IMR-90 (cell line): ENCODE data around the gene RIPK4. TPM values are rescaled to one million over a fixed set of nuclear protein-coding genes. Genes with fewer than 3 reads are reported as not detected.

Experiments used
- ATAC-seq: fragments of 200-7000 bp; cut with Tn5 transposase; 2 replicates; pipeline ENCODE4 v1.9.1; 2020; ENCODE audit warnings: low read depth, mild to moderate bottlenecking, moderate library complexity
- BruUV-seq: library from RNA; stranded (reverse); fragments of 400-500 nt; replicated peaks from 2 replicates; lab custom pipeline; 2021; lab: Mats Ljungman, UMichigan
- CTCF ChIA-PET: fragments of 300-600 bp; formaldehyde crosslinking; extraction: SDS; loops from one replicate; lab custom pipeline; 2021; ENCODE audit warnings: antibody characterized with exemption; lab: Yijun Ruan, JAX
- POLR2A ChIA-PET: fragments of 300-600 bp; sonication (Branson Sonifier 250); formaldehyde crosslinking; loops from one replicate; lab custom pipeline; 2022; ENCODE audit warnings: antibody characterized with exemption; ENCODE audit not compliant: unreplicated experiment; lab: Charles Lee
- DNase-seq: peaks from one replicate; pipeline ENCODE4 v3.0.0; 2013
- H2AFZ ChIP-seq: replicated peaks from 2 replicates; pipeline ENCODE3; 2013; ENCODE audit warnings: low read length, mild to moderate bottlenecking; ENCODE audit not compliant: poor library complexity
- H2AK5ac ChIP-seq: 2 replicates; pipeline ENCODE4 v1.6.1; 2013; ENCODE audit warnings: low read depth, low read length, inconsistent platforms
- H2AK9ac ChIP-seq: replicated peaks from 2 replicates; pipeline ENCODE3; 2013; ENCODE audit warnings: mild to moderate bottlenecking, low read depth, low read length, moderate library complexity; ENCODE audit not compliant: poor library complexity
- H2BK120ac ChIP-seq: 2 replicates; pipeline ENCODE4 v1.6.1; 2013; ENCODE audit warnings: low read depth, low read length, inconsistent platforms
- H2BK15ac ChIP-seq: 3 replicates; pipeline ENCODE4 v1.6.1; 2013; ENCODE audit warnings: low read depth, low read length, inconsistent platforms
- H2BK20ac ChIP-seq: 2 replicates; pipeline ENCODE4 v1.6.1; 2013; ENCODE audit warnings: low read depth, mild to moderate bottlenecking, inconsistent platforms, low read length, moderate library complexity
- H2BK5ac ChIP-seq: 2 replicates; pipeline ENCODE4 v1.6.1; 2013; ENCODE audit warnings: mild to moderate bottlenecking, low read depth, low read length, inconsistent platforms; ENCODE audit not compliant: poor library complexity, severe bottlenecking
- H3K14ac ChIP-seq: replicated peaks from 2 replicates; pipeline ENCODE4 v1.6.1; 2013; ENCODE audit warnings: low read depth, low read length, inconsistent platforms
- H3K18ac ChIP-seq: 2 replicates; pipeline ENCODE4 v1.6.1; 2013; ENCODE audit warnings: low read depth, low read length, control low read depth
- H3K23ac ChIP-seq: 2 replicates; pipeline ENCODE4 v1.6.1; 2013; ENCODE audit warnings: low read depth, low read length, inconsistent platforms
- H3K27ac ChIP-seq: 2 replicates; pipeline ENCODE4 v1.5.1; 2013; ENCODE audit warnings: mild to moderate bottlenecking, control low read depth, low read length; ENCODE audit not compliant: insufficient read depth
- H3K27me3 ChIP-seq: 2 replicates; pipeline ENCODE4 v1.6.1; 2013; ENCODE audit warnings: low read length; ENCODE audit not compliant: control insufficient read depth, insufficient read depth
- H3K36me3 ChIP-seq: 2 replicates; pipeline ENCODE4 v1.6.1; 2013; ENCODE audit warnings: low read length, mixed read lengths; ENCODE audit not compliant: control insufficient read depth, insufficient read depth
- H3K4ac ChIP-seq: 2 replicates; pipeline ENCODE4 v1.6.1; 2013; ENCODE audit warnings: low read depth, low read length, inconsistent platforms
- H3K4me1 ChIP-seq: 2 replicates; pipeline ENCODE4 v1.6.1; 2013; ENCODE audit warnings: low read length, mixed read lengths; ENCODE audit not compliant: control insufficient read depth, insufficient read depth
- H3K4me2 ChIP-seq: 2 replicates; pipeline ENCODE4 v1.6.1; 2013; ENCODE audit warnings: low read depth, mild to moderate bottlenecking, control low read depth, low read length, moderate library complexity
- H3K4me3 ChIP-seq: 2 replicates; pipeline ENCODE4 v1.5.1; 2013; ENCODE audit warnings: low read depth, mild to moderate bottlenecking, control low read depth, low read length, moderate library complexity; ENCODE audit not compliant: insufficient read depth
- H3K56ac ChIP-seq: 2 replicates; pipeline ENCODE4 v1.6.1; 2013; ENCODE audit warnings: low read length, inconsistent platforms; ENCODE audit not compliant: insufficient read depth; ENCODE audit errors: extremely low read depth
- H3K79me1 ChIP-seq, 2 experiments: 2 replicates each; pipeline ENCODE4 v1.6.1; 2013; ENCODE audit warnings: low read length in 2 of 2, inconsistent platforms in 1 of 2, low read depth in 1 of 2
- H3K9ac ChIP-seq: 2 replicates; pipeline ENCODE4 v1.6.1; 2013; ENCODE audit warnings: low read depth, low read length, control low read depth
- H3K9me1 ChIP-seq: 2 replicates; pipeline ENCODE4 v1.6.1; 2013; ENCODE audit warnings: low read length, inconsistent platforms; ENCODE audit not compliant: insufficient read depth
- H3K9me3 ChIP-seq: 2 replicates; pipeline ENCODE4 v1.6.1; 2013; ENCODE audit warnings: low read length; ENCODE audit not compliant: control insufficient read depth, insufficient read depth
- H4K20me1 ChIP-seq: 2 replicates; pipeline ENCODE4 v1.6.1; 2013; ENCODE audit warnings: low read length, inconsistent platforms; ENCODE audit not compliant: insufficient read depth
- H4K5ac ChIP-seq: 2 replicates; pipeline ENCODE4 v1.6.1; 2013; ENCODE audit warnings: mild to moderate bottlenecking, low read depth, low read length, control low read depth
- H4K8ac ChIP-seq, 2 experiments: 2 replicates each; pipeline ENCODE4 v1.6.1; 2013; ENCODE audit warnings: low read depth in 2 of 2, low read length in 2 of 2, control low read depth in 1 of 2, inconsistent platforms in 1 of 2
- H4K91ac ChIP-seq: 2 replicates; pipeline ENCODE4 v1.6.1; 2013; ENCODE audit warnings: low read depth, low read length, inconsistent platforms; ENCODE audit not compliant: insufficient read depth
- BHLHE40 ChIP-seq: fragments of 150-350 bp; IDR thresholded peaks from 2 replicates; pipeline ENCODE4 v1.6.1; 2016; ENCODE audit warnings: mild to moderate bottlenecking, low read depth, low read length
- CEBPB ChIP-seq: IDR thresholded peaks from 2 replicates; pipeline ENCODE4 v1.6.1; 2012; ENCODE audit warnings: low read depth, low read length, improper control_type of control experiment
- CHD1 ChIP-seq: IDR thresholded peaks from 2 replicates; pipeline ENCODE4 v1.6.1; 2012; ENCODE audit warnings: low read depth, low read length, improper control_type of control experiment
- CTCF ChIP-seq: conservative IDR thresholded peaks from 2 replicates; pipeline ENCODE4 v1.5.1; 2012; ENCODE audit warnings: mild to moderate bottlenecking, low read depth, low read length, improper control_type of control experiment
- ELK1 ChIP-seq: fragments of 150-350 bp; IDR thresholded peaks from 2 replicates; pipeline ENCODE4 v1.6.1; 2016; ENCODE audit warnings: low read depth, mild to moderate bottlenecking, low read length, moderate library complexity, borderline replicate concordance
- FOS ChIP-seq: fragments of 150-350 bp; IDR thresholded peaks from 2 replicates; pipeline ENCODE4 v1.6.1; 2016; ENCODE audit warnings: low read depth, low read length
- MAFK ChIP-seq: IDR thresholded peaks from 2 replicates; pipeline ENCODE4 v1.6.1; 2012; ENCODE audit warnings: low read depth, low read length, improper control_type of control experiment
- MAZ ChIP-seq: IDR thresholded peaks from 2 replicates; pipeline ENCODE4 v1.6.1; 2012; ENCODE audit warnings: low read depth, mild to moderate bottlenecking, low read length, improper control_type of control experiment, moderate library complexity, borderline replicate concordance
- NFE2L2 ChIP-seq: fragments of 150-350 bp; IDR thresholded peaks from 2 replicates; pipeline ENCODE4 v1.6.1; 2016; ENCODE audit warnings: low read depth, mild to moderate bottlenecking, low read length
- POLR2A ChIP-seq: IDR thresholded peaks from 2 replicates; pipeline ENCODE4 v1.6.1; 2012; ENCODE audit warnings: mild to moderate bottlenecking, low read depth, low read length
- RAD21 ChIP-seq: IDR thresholded peaks from 2 replicates; pipeline ENCODE4 v1.6.1; 2012; ENCODE audit warnings: low read length, improper control_type of control experiment
- RCOR1 ChIP-seq: IDR thresholded peaks from 2 replicates; pipeline ENCODE4 v1.6.1; 2012; ENCODE audit warnings: mild to moderate bottlenecking, low read length, improper control_type of control experiment; ENCODE audit not compliant: insufficient replicate concordance
- RFX5 ChIP-seq: IDR thresholded peaks from 2 replicates; pipeline ENCODE4 v1.8.0; 2012; ENCODE audit warnings: low read depth, mild to moderate bottlenecking, low read length, moderate library complexity
- SMC3 ChIP-seq: fragments of 150-350 bp; IDR thresholded peaks from 2 replicates; pipeline ENCODE4 v1.6.1; 2016; ENCODE audit warnings: low read depth, mild to moderate bottlenecking, antibody characterized with exemption, low read length, moderate library complexity
- USF2 ChIP-seq: fragments of 150-350 bp; IDR thresholded peaks from 2 replicates; pipeline ENCODE4 v1.6.1; 2017; ENCODE audit warnings: mild to moderate bottlenecking, antibody characterized with exemption, low read length, low read depth
- WGBS, 2 experiments: methylation state at CpG; one replicate each; pipeline versions ENCODE4 v1.1.5 to v1.1.7; 2013; ENCODE audit warnings: missing lambda C conversion rate in 2 of 2; ENCODE audit not compliant: insufficient read length in 1 of 2; ENCODE audit errors: extremely low coverage in 2 of 2; 5-methylcytosine and 5-hydroxymethylcytosine counted together
- dilution Hi-C: fragments of 300-500 bp; cut with HindIII; formaldehyde crosslinking; loops from one replicate; pipeline ENCODE4 v1.14.3; 2018; ENCODE audit warnings: low sequenced_read_pairs; ENCODE audit not compliant: unreplicated experiment
- in situ Hi-C: fragments of 300-500 bp; cut with MboI; formaldehyde crosslinking; loops from 3 replicates; pipeline ENCODE4 v1.14.3; 2019; ENCODE audit warnings: low sequenced_read_pairs, inconsistent platforms, mixed read lengths
- intact Hi-C: fragments of 100-400 bp; cut with micrococcal nuclease; formaldehyde crosslinking; loops from 2 replicates; pipeline ENCODE4 v1.10.0; 2022
- polyA plus RNA-seq, 3 experiments: library from polyadenylated mRNA; depleted of rRNA; stranded (reverse); fragments of >200 nt; gene quantifications; 2 replicates each; pipeline ENCODE4 v1.2.3, GENCODE V29; 2012; ENCODE audit warnings: low replicate concordance in 1 of 3
- total RNA-seq: library from RNA; depleted of rRNA; stranded (reverse); fragments of >200 nt; gene quantifications from 2 replicates; pipeline ENCODE4 v1.2.3, GENCODE V29; 2012

RIPK4 gene
- total and polyA plus RNA-seq, 2 of the 4 experiments (the other 2 are of a cell fraction): under 0.01 to 0.03 TPM

- Histone ChIP-seq H4K5ac (no peak overlapping the region), H2BK20ac (no peak overlapping the region), H4K91ac (no peak overlapping the region), H3K9ac (no peak overlapping the region), H4K20me1 (no peaks in the 10 kb centered on the region), H3K79me1 (no peaks in the 10 kb centered on the region), H3K27me3 (peaks cover 75% of the 10 kb centered on the region), H2AK9ac (no peak overlapping the region), H2AK5ac (no peak overlapping the region), H3K23ac (no peak overlapping the region), H3K56ac (no peak overlapping the region), H2AFZ (no peak overlapping the region), H2BK15ac (no peak overlapping the region), H2BK120ac (no peak overlapping the region), H3K18ac (no peak overlapping the region), H4K8ac (no peak overlapping the region), H3K4me3 (no peak overlapping the region), H3K4me1 (peaks cover 2% of the 10 kb centered on the region; the same call in 1 of the 2 replicates), H3K4ac (no peak overlapping the region), H3K9me1 (peaks cover 4% of the 10 kb centered on the region; the same call in 1 of the 2 replicates), H3K27ac (no peak overlapping the region), H2BK5ac (no peak overlapping the region), H3K14ac (no peak overlapping the region), H3K4me2 (no peak overlapping the region), H3K36me3 (no peaks in the 10 kb centered on the region), H3K9me3 (peaks cover 5% of the 10 kb centered on the region; the same call in 1 of the 2 replicates)
- no TSS peak for BruUV-seq
- in situ Hi-C loops: no loop called here
- 30% methylated on average over 9 of the region's 22 CpGs; no CpG with 5 or more reads in 1 of the 2 experiments for WGBS, 2 experiments
- intact Hi-C loops: loop anchor here (1.0 kb wide), 1 partner anchor 120 kb away; no protein-coding TSS in a partner anchor
- dilution Hi-C loops: no loop called here
- ChIA-PET POLR2A (interaction anchor here (0.7 kb wide), 1 partner anchor 34 kb away, joined by 3 read pairs; no protein-coding TSS in a partner anchor), CTCF (no interaction called here)
- no peak for DNase-seq
- no peak for ATAC-seq
- TF ChIP-seq NFE2L2 (no peak), FOS (no peak), CHD1 (no peak), RFX5 (no peak), ELK1 (no peak), CEBPB (no peak), SMC3 (no peak), RCOR1 (no peak), USF2 (no peak), RAD21 (no peak), BHLHE40 (no peak), MAFK (no peak), CTCF (no peak), POLR2A (no peak), MAZ (no peak)
Observed at GRCh38 chr21:41761934-41762635, 4.8 kb downstream of the RIPK4 start.
